NCI-H1694 treated with DMSO at 0.1 percent for 48 hours (cell line): ENCODE measurements around the gene CDH20.
"Not testable (repeated sequence)": the region's sequence is repeated elsewhere in the genome, so short reads cannot be mapped to it uniquely, and the experiment has no call there.

ENCODE experiments used
- DNase-seq: peaks from one replicate; lab custom pipeline; 2025; lab: John Stamatoyannopoulos, UW

Gene CDH20

DNA sequence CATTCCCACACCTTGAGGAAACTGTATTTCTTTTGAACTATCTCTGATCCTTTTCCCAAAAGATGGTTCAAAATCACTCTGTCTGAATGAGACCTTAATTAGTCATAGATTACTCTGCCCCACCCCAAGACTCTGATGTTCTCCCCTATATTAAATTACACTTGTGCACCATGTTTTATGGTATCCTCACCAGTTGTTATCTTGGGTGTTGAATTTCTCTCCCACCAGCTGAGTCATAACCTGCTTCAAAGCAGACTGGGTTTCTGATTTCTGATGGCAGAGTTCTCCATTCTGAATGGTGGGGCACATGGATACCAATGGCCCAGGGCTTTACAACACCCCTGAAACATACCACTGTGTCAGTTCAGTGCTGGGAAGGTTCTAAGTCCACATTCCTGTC, 15.0 kb downstream of the CDH20 start:
- no peak for DNase-seq

DNA sequence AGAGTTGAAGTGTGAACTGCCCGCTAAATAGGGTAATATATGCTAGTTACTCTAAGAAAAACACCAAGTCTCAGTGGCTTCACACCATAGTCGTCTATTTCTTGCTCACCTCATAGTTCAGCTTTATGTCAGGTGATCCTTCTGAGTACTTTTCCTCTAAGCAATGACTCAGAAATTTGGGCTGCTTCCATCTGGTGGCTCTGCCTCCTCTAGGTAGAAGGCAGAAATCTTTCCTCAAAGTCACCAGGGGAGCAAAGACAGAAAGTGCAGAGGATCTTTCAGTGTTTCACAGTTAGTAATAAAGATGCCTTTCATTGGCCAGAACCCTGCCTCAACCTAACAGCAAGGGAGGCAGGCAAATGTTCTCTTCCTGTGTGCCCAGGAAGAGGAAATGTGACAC, 17.3 kb downstream of the CDH20 start:
- DNase-seq, result no peak

DNA sequence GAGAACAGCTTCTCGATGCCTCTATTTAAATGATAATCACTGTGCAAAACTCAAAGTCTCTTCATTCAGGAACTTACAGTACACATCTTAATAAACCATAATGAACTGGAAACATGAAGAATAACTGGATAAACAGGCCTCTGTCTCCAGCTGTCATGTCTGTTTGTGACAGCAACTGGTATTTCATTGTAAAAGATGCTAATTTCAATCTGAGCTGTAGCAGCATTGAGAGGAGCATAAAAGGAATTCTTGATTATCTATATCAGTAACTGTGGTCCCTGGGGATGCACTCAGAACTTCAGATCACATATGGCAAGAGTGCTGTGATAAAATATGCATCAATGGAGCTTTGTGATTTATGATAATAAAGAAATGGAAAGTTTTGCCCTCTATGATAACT, 18.8 kb downstream of the CDH20 start:
- DNase-seq, result no peak

DNA sequence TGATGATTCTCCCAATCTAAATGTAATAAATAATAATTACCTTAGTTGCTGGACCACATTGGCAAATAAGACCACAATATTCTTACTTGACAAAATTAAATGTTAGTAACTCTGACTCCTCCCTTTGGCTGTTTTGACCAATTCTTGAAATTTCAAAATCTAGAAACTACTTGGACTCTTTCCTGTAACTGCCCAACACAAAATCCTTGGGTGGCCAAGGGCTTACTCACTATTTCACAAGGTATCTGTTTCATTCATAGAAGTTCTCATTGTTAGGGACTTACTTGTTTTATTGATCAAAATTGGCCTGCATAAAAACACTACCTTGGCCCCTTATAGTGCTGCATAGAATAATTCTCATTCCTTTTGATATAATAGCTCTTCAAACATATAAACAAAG, 19.4 kb downstream of the CDH20 start:
- no peak for DNase-seq

DNA sequence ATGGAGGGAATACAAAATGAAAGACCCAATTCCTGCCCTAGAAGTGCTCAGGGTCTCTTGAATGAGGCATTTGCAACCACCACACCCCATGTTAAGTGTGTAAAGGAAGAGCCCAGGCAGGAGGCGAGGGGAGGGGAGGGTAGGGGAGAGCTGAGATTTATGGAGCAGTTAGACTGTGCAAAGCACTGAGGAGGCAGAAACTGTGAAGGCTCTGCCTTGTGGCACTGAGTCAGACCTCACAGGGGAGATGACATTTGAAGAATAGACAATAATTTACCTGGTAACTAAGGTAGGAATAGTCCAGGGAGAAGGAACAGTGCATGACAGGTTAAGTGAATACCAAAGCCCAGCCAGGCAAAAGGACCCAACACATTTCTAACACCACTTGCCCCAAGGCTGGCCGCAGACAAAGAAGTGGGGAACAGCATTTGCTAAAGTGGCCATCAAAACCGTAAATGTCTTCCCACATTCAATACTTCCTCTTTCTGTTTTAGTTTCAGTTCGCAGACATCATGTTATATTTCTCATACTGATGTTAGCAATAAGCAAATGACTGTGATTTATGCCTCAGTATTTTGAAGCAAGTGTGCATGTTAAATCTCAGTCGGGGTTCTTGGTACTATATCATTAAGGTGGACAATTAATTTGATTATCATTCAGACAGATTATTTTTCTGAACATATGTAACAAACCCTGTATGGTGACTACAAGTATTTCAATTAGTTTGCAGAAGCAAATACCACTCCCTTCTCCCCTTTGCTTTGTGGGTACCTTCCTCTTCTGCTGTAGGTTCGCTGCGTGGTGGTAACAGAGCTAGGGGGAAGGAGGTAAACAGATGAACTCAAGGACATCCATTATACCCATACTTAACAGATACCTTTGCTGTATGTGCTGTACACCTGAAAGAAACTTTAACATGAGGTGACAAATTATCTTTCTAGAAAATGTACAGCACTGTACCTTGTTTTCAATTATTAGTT, 27.5 kb downstream of the CDH20 start:
- no peak for DNase-seq

DNA sequence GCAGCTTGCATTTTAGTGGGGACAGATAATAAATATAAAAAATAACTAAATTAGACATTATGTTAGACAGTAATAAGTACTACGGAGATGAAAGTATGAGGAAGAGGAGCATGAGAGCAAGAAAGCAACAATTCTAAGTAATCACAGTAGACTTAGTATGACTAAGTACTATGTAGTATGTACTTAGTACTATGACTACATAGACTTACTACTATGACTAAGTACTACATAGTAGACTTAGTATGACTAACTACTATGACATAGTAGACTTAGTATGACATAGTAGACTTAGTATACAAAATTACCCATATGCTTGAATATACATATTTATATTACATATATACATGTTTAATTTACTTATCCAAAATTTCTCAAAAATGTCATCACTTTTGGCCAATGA, 29.3 kb downstream of the CDH20 start:
- DNase-seq, result no peak

DNA sequence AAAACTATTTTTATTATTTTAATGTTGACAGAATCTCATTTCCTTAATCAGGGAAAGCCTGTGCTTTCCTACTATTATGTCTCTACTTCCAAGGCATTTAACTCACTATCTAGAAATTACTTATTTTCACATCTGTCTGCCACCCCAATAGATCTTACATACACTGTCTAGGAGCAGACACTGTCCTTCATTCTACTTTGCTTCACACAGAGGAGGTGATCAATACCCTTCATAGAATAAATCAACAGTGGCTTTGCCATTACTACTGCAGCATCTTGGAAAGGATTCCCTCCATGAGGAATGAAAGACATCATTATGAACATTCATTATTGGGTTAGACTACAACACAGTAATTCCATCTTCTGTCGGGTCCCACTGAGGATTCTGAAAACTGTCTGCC, 31.7 kb downstream of the CDH20 start:
- no peak for DNase-seq

DNA sequence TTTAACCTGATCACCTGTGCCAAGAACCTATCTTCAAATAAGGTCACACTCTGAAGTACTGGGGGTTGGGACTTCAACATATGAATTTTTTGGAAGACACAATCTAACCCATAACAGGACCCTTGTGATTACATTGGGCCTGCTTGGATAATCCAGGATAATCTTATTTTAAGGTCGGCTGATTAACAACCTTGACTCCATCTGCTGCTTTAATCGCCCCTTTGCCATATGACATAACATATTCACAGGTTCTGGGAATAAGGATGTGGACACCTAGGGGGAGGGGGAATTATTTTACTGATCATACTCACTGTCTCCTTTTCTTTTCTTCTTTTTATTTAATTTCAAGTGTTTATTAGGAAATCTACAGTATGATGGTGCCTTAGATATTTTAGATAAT, 34.8 kb downstream of the CDH20 start:
- no peak for DNase-seq

DNA sequence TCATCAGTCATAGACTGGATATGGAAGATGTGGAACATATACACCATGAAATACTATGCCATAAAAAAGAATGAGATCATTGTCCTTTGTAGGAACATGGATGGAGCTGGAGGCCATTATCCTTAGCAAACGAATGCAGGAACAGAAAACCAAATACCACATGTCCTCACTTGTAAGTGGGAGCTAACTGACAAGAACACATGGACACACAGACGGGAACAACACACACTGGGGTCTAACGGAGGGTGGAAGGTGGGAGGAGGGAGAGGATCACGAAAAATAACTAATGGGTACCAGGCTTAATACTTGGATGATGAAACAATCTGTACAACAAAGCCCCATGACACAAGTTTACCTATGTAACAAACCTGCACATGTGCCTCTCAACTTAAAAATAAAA, 36.4 kb downstream of the CDH20 start:
- DNase-seq, result not testable (repeated sequence)

DNA sequence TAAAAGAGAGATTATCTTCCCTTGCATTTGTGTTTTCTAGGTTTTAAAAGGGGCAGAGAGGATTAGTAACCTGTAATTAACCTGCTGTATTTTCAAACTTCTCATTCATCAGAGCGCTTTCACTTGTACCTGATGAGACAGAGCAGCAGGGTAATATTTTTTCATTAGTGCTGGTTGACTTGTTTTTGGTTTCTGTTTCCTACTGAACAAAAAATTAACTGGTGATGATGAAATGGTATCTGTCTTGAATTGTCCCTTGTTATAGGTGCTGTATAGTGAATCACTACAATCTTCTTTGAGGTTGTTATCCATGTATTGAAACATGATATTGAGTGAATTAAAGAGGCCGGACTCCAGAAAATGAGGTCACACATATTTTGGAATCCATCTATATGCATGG, 37.9 kb downstream of the CDH20 start:
- peak; percentile 24 for DNase-seq

DNA sequence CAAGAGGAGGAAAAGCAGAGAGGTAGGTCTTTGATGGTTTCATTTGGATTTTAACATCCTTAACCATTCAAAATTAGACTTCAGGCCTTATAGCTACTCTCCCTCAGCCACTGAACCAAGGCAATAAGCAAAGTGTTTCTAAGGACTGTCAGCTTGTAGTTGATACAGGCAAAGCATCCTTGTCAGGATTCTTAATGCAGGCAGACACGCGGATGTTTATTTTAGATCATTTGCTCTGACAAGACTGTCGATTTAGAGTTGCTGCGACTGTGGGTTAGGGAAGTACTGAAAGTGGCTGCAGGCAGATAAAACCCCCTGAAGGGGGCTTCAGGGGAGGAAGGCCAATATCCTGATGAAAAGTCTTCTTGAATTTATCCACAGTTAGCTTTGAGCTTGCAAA, 46.6 kb downstream of the CDH20 start:
- no peak for DNase-seq

DNA sequence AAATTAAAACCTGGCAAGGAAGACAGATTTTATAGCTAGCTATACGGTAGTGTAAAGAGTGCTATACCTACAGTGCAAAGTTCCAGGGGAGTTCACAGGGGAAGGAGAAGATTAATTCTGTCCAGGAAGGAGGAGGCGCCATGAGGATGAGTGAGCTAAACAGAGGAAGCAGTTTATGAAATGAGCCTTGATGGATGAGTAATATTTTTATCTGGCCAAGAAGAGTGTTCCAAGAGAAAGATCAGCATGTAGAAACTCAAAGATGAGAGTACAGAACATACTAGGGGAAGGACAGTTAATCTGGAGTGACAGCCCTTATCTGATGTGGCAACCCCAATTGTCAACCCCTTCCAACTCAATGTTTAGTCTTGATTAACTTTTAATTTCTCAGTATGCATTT, 54.8 kb downstream of the CDH20 start:
- no peak for DNase-seq

DNA sequence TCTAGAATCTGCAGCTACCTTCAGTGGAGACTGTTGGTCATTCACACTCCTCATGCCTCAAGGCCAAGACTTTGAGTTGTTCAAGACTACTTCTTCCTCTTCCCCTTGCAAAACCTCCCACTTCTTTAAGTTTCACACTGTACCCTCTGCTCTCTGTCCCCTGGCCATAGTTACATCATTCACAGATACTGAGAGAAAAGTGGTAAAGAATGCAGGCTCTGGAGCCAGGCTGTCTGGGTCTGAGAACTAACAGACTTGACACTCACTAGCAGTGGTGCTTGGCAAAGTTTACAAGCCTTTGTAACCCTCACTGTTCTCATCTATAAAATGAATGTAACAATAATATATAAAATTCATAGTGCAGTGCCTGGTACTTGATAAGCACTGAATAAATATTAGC, 61.8 kb downstream of the CDH20 start:
- DNase-seq, result no peak

DNA sequence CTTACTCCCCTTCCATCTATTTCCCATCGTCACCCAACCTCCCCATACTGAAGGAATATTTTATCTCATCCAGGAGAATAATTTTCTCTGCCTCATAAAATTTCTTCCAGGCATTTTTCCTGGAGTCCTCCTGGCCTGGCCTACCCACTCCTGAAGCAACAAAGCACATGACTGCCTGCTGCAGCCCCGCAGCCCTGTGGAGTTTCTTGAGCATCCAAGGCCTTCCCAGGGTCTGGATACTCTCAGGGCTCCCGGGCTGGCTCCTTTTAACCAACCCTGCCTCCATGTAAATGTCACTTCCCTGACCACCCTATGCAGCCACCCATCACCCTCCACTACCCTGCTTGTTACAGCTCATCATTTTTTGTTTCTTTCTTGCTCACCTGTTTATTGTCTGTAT, 64.0 kb downstream of the CDH20 start:
- DNase-seq, result no peak

DNA sequence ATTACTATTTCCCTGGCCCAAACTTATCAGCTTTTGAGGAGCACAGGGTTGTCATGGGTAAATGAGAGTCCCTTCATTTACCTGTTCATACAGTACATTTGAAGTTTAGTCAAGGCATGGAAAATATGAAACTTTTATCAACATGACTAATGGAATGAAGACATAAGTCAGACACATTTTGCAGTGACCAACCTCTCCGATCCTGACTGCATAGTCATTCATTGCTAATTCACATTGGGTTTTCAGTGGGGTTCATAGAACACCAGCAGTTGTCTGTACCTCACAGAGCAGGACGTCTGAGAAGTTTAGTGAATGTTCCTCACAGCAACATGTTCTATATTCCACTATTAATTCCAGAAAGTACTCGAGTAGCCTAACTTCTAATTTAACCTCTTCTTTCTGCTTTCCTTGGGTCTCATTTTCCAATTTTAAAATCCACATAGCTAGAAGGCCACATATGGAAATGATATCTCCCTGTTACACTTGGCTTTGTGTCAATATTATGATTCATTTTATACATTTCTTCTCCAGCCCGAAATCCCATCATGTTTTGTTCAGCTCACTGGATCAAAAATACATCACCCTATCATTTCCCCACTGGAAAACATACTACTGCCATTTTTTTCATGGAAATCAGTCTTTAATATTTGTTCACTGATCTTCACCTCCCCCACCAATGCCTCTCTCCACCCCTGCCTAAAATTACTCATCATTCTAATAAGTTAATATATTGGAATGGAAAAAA, 65.9 kb downstream of the CDH20 start:
- no peak for DNase-seq

DNA sequence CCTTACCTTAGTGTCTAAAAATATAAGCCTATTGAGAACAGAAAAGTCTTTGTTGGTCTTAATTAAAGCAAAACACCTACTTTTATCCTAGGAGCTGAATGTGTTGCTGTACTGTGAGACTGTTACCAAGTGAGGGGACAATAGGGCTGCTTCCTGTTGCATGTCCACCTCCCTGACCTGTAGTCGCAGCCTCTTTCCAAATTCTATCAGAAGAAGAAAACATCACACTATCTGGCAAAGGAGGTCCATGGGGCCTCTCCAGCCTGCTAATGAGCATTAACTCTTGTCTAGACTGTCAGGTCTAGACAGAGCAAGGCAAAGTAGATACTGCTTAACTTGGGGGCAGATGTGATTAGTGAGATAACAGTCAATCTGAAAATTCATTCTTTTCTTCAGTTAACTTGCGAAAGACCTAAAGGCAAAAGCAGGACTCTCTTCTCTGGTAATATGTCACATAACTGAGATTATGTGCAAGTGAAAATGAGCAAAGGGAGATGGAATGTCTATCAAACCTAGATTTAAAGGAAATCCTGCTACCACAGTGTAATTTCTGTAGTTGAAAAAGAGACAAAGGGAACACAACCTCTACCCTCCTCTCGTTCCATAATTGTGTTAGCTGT, 66.9 kb downstream of the CDH20 start:
- no peak for DNase-seq

DNA sequence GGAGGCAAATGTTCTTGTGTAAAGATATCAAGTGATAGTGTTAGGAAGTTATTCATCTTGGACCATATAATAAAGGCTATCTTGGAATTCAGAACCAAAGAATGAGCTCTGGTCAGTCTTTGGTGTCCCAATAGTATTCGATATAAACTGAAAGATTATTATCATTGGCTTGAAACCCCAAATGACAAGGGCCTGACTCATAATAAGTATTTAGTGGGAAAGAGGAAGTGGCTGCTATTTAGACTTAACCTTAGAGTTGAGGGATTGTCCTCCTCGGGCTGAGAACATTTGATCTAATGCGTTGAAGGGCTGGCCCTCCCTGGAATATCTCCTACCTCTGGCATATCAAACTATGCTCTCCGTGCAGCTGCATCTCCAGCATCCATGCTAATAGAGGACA, 67.5 kb downstream of the CDH20 start:
- no peak for DNase-seq

DNA sequence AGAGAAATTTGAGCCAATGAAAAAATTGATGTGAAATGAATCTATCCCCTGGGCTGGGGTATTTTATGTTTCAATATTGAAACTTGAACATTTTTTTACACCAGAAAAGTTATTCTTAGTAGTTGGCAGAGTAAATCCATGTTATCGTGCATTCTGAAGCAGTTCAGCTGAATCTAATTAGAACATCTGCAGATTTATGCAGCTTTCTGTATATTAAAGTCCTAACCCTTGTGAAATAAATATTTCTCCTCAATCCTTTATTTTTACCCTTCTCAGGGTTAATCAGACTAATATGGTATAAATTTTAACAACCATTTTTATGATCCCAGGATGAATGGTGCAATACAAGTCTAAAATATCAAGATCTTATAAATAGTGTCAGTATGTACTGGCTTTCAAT, 69.5 kb downstream of the CDH20 start:
- DNase-seq, result no peak

DNA sequence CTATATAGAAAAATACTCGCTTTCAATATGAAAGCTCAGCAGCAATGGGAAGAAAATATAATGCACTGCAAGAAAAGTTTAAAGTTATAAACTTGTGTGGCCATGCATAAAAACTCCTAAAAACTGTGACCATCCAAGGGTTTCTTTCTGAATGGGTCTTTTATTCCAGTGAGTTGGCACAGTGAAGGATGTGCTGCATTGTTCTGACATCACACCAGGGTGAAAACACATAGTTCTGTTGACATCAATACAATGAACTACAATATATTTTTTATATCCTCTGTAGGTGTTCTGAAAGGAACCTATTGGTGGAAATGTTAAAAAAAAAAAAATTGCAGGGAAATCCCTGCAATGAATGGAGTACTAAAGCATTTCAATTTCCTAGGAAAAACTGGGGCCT, 80.2 kb downstream of the CDH20 start:
- DNase-seq, result no peak

DNA sequence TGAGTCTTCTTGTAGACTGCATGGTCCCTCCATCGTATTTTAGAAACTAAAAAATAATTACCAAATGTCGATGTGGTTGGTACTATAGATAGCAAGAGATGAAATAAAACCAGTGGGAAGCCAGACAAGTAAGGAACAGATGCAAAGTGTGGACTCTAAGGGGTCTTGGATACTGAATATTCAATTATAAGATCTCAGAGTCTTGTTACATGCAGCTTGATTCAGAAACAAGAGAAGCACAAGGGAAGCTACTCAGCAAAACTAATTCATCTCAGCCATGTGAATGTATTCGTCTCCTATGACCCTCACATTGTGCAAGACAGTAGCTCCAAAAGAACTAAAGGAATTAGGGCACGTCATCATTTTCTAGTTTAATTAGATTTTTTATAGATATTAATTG, 80.9 kb downstream of the CDH20 start:
- DNase-seq, result no peak

DNA sequence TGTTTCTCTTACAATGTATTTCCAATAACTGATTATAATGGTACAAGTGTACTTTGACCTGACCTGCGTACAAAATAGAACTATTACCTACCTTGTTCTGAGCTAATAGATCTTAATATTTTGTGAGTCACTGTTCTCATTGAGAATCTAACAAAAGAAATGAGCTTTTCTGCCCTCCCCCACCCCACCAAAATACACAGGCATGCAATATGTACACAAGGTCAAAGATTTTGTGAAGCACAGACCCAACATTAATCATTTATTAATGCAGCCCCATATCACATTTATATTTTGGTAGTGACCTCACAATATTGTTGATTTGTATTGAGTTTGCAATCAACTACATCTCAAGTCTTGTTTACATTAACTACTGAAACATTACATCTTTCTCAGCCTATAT, 86.5 kb downstream of the CDH20 start:
- no peak for DNase-seq

DNA sequence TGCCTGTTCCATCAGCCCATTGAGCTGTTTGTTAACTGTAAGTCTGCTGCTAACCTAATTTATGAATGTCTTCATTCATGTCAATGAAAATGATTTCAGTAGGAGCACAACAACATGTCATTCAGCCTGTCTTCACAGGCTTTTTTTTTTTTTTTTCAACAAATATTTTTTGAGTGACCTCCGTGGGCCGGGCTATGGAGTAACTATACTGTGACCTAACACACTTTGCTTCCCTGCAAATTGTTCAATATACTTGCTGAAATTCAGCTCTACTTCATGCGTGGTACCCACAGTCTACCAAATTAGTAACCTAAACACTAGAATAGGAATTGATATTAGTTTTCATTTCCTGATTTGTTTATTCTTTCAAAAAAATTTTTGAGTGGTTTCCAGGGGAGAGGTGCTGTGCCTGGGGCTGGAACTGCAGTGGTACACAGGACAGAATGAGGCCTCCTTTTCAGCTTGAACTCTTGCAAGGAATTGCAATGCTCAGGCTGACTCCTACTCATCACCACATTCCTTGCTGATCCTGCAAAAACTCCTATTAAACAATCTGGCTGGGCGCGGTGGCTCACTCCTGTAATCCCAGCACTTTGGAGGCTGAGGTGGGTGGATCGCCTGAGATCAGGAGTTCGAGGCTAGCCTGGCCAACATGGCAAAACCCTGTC, 87.1 kb downstream of the CDH20 start:
- no peak for DNase-seq
